HG03469 (cell line): ENCODE measurements around the gene TMEM119.

Experiments used
- ATAC-seq: cut with Tn5 transposase; IDR thresholded peaks from one replicate; pipeline ENCODE4 v1.9.1; 2021; ENCODE audit warnings: mild to moderate bottlenecking, moderate library complexity, moderate number of reproducible peaks; ENCODE audit not compliant: unreplicated experiment

TMEM119 gene

DNA sequence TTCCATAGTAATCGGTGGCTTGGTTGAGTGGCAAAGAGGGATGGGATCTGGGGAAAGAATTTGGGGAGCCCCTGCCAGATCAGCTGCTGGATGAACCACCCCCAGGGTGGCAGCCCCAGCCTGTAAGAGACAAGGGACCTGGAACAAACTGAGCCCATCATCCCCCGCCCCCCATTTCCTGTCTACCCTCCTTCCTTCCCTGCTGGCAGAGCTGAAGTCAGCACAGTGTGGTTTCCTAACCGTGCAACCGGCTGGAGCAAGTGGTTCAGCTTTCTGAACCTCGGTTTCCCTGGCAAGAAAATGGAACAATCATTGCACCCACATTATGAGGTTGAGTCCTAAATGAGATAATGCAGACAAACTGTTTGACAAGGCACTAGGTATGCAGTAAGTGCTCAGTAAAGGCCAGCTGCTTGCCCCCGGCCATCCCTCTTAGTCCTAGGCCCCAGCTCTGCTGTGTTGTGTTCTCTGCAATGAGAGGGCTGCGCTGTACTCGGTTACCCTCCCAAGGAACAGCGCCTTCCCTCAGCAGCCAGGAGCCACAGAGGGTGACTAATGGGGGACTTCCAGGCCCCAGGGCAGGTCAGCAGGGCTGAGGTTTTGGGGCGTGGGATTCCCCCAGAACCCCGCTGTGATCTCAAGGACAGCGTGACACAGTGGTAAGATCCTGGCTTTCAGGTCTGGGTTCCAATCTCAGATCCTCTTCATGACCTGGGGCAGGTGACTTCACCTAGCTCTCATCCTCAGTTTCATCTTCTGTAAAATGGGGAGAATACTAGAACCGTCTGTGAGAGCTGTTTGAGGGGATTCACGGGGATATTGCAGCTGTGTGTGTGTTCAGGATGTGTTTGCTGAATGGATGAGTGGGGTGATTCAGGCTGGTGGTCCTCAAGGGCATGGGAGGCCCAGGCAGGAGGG lies 19.3 kb upstream of the TMEM119 start:
- peak; percentile 65 for ATAC-seq

DNA sequence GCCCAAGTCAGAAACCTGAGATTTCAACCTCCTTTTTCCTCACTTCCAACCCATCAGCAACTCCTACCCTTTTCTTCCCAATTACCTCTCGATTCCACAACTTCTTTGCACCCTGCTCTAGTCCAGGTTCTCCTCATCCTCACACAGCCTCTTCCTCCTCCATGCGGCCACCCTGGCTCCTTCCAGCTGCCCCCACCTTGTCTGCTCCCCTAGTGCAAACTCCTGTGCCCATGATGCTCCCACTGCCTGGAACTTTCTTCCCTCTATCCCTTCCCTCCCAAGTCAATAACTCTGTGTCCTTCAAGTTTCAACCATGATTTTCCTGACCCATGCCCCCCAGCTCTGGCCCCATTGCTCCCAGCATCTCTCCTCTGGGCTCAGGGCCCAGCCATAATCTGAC lies 18.5 kb upstream of the TMEM119 start:
- ATAC-seq, result no peak

DNA sequence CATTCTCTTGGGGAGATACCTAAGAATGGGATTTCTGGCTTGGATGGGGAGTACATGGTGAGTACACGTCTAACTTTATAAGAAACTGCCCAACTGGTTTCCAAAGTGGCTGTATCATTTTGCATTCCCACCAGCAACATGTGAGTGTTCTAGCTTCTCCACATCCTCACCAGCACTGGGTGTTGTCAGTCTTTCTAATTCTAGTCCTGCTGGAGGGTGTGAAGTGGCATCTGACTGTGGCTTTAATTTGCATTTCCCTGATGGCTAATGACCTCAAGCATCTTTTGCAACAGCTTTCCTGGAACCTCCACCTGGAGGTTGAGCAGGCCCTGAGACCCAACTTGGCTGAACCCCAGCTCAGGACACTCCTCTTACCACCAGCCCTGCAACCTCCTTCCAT lies 18.0 kb upstream of the TMEM119 start:
- ATAC-seq, result no peak

DNA sequence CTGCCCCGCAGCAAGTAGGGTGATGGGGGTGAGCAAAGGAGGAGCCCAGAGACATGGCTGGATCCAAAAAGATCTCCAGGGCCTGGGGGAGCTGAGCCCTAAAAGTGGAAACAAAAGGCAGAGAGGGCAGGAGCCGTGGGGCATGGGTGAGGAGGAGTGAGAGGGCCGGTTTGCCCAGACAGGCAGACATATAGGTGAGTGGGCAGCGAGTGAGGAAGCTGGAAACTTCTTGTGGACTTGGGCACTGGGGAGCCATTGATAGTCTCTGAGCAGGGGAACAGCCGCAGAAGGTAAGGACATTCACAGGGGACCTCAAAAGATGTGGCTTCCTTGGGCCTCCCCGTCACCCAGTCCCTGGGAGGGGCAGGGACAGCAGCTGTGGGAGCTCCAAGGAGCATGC lies 16.8 kb upstream of the TMEM119 start:
- ATAC-seq, result no peak

DNA sequence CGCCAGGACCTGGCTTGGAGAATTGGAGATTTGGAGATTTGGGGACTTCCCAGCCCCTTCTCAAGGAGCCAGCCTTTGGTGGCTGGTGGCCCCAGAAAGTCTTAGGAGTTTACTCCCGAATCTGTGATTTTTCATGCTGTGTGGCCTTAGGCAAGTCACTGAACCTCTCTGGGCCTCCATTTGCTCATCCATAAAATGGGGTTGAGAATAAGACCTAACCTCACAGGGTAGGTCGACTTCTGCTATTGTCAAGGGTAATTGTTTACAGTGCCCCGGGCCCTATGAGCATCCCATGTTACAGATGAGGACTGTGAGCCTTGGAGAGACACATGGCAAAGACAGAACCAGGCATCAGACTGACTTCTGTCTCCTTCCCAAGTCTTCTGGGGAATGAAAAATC lies 16.2 kb upstream of the TMEM119 start:
- no peak for ATAC-seq

DNA sequence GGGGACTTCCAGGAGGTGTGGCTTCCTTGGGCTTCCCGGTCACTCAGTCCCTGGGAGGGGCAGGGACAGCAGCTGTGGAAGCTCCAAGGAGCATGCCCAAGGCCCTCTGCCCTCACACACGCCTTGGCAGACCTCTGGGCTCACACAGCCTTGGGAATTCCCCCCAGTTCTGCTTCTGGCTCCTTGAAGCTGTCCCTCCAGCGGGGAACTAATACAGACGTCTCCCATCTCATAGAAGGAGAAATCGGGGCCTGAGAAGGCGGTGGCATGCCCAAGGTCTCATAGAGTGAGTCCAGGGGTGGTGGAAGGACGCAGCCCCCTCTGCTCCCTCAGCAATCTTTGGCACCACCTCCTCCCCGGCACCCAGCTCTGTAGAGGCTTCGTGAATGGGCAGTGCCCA lies 15.7 kb upstream of the TMEM119 start:
- ATAC-seq, result no peak

DNA sequence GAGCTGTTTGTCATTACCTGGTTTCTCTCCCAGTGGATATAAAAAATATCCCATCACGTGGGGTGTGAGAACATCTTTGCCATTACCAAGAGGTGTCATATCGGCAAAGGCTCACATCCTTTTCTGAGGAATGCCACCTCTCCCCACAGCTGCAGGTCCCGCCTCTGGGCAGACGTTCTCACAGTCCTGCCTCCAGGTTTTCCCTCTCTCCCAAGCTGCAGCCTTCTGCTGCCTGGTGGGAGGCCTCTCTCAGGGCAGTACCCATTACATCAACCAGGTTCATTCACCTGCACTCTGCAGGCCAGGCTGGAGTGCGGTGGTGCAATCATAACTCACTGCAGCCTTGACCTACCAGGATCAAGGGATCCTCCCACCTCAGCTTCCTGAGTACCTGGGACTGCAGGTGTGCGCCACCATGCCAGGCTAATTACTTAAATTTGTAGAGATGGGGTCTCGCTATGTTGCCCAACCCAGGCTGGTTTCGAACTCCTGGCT lies 15.0 kb upstream of the TMEM119 start:
- no peak for ATAC-seq

DNA sequence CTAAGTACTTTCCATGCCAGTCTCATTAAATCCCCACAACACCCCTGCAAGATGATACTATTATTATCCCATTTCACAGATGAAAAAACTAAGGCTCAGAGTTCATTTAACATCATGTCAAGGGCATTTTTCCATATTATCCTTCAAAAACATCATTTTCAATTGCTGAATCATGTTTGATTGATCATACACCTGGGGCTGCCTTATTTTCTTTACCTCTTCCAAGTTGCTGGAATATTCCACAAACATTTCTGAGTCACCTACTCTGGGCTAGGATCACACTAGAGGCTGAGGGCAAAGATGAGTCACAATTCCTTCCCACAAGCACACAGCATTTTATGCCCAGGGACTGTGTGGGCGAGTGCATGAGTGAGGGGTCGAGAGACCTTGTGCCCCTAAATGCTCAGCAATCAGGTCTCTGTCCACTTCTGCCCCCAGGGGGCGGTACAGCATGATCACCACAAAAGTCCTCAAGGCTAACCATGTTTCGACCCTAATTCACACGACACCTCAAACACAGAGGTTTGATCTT lies 14.1 kb upstream of the TMEM119 start:
- no peak for ATAC-seq

DNA sequence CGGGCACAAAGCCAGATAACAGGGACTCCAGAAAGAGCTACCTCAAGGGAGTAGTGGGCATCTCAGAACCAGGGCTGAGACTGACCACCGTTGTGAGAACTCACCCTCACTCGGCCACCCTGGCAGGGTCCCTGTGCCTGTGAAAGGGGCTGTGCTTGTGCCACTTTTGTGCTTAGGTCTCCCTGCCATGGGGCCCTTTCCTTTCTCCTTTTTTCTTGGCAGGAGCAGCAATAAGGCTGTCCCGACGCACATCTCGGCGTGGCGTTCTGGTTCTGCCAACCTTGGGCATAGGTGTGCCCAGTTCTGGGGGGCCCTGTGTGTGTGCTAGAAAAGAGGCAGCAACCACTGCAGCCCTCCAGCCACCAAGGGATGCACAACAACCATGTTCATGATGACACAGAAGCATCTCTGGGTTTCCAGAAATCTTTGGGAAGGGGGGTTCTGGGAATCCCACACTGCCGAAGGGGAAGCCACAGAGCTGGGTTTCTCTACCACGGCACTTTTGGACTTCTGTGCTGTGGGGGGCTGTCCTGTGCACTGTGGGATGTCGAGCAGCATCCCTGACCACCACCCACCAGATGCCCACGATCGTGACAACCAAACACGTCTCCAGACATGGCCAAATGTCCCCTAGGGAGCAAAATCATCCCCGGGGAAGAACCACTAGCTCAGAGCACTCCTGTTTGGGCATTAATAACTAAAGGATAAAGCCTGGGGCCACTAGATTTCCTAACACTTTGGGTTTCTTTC lies 13.1 kb upstream of the TMEM119 start:
- no peak for ATAC-seq

DNA sequence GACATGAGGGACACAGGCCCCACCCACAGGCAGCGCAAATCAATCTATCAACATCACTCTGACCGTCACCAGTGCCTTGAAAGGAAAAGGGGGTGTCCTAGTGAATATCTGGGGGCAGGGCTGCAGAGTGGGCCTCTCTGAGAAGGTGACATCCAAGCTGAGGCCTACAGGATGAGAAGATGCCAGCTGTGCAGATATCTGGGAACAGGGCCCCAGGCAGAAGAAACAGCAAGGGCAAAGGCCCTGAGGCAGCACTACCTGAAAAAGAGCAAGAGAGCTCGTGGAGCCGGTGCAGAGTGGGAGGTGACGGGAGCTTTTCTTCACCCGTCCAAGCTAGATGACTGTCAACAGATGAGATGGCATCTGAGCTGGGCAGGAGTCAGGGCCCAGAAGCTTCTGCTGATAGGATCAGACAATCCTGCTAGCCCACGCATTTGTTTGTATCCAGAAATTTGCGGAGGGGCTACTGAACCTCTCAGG lies 12.5 kb upstream of the TMEM119 start:
- no peak for ATAC-seq

DNA sequence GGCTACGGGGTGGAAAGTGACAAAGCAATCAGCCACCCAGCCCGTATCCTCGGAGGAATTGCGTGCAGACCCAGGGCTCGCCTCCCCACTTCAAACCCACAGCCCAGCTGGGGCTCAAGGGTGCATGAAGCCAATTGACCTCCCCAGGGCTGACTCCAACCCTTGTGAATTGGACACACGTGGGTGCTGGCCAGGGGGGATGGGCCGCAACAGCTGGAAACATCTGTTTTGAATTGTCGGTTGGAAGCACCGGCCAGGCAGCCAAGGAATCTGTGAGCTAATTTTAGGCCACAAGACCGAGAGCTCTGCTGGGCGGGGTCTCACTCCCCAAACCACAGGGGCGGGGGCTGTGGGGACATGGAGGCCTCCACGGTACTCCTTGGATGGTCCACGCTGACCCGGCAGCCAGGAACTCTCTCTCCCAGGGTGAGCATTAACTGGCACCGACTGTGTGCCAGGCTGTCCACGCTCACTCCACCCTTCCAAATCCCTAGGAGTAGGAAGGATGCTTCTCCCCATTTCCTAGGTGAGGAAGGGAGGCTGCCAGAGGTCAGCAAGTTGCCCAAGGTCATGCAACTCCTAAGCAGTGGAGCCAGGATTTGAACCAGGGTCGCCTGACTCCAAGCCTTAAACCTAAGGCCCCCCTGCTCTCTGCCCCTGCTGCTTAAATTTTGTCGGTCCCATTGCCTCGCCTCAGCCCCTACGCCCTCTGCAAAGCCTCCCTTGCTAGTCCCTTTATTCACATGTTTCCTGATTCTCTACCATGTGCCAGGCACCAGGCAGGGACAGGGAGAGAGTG lies 11.9 kb upstream of the TMEM119 start:
- ATAC-seq, result no peak

DNA sequence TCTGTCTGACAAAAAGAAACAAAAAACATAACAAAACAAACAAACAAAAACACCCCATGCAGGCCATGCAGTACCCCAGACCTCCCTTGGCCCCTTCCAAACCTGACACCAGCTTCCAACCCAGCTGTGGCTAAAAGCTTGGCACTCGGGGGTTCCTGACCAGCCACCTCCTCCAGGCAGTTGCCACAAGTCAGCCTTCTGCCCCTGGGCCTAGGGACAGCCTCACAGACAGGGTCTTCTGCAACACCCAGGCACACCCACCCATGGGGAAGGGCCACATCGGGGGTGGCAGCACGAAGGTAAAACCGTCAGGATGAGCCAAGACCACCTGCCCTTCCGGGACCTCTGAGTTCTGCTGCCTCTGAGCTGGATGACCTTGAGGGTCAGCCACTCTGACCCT lies 10.7 kb upstream of the TMEM119 start:
- ATAC-seq, result no peak

DNA sequence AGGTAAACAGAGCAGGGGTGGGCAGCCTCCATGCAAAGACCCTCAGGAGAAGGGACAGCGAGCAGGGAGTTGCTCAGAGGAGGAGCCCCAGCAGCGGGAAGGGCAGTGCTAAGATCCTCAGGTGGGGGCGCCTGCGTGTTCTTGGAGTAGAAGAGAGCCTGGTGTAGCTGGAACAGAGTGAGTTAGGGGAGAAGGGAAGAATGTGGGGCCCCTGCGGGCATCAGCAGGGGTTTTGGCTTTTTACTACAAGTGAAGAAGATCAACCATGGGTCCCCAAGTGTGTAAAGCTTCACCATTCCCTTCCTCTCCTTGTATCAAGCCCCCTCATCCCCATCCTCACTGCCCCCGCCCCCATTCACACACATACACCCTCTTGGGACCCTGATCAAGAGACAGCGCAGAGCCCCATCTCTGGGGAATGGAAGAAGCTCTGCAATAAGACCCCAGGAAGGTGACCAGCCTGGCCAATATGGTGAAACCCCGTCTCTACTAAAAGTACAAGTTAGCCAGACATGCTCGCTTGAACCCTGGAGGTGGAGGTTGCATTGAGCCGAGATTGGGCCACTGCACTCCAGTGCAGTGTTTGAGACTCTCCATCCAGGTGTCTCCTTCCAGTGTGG lies 10.2 kb upstream of the TMEM119 start:
- ATAC-seq, result no peak

DNA sequence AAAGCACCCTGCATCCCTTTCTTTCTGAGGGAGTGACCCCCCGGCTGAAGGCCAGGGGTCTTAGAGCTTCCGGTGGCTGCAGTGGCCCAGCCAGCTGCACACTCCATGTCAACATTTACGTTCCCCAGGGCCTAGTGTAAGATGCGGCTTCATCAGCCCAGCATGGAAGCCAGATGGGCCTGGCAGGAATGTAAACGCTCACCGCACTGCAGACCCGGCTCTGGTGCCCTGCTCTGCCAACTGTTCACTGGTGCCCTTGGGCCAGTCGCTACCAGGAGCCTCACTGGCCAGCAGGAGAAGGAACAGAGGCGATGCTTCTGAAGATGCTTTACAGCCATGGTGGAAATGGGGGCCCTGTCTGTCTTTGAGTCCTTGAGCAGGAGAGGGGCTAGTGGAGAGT lies 8.6 kb upstream of the TMEM119 start:
- ATAC-seq, result no peak

DNA sequence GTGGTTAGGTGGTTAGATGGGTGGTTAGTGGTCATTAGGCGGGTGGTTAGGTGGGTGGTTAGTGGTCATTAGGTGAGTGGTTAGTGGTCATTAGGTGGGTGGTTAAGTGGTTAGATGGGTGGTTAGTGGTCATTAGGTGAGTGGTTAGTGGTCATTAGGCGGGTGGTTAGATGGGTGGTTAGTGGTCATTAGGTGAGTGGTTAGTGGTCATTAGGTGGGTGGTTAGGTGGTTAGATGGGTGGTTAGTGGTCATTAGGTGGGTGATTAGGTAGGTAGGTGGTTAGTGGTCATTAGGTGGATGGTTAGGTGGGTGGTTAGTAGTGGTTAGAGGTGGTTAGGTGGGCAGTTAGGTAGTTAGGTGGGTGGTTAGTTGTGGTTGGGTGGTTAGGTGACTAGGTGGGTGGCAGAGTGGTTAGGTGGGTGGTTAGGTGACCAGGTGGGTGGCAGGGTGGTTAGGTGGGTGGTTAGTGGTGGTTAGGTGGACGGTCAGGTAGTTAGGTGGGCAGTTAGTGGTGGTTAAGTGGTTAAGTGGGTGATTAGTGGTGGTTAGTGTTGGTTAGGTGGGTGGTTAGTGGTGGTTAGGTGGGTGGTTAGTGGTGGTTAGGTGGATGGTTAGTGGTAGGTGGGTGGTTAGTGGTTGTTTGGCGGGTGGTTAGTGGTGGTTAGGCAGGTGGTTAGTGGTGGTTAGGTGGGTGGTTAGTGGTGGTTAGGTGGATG lies 8.0 kb upstream of the TMEM119 start:
- ATAC-seq, result no peak

DNA sequence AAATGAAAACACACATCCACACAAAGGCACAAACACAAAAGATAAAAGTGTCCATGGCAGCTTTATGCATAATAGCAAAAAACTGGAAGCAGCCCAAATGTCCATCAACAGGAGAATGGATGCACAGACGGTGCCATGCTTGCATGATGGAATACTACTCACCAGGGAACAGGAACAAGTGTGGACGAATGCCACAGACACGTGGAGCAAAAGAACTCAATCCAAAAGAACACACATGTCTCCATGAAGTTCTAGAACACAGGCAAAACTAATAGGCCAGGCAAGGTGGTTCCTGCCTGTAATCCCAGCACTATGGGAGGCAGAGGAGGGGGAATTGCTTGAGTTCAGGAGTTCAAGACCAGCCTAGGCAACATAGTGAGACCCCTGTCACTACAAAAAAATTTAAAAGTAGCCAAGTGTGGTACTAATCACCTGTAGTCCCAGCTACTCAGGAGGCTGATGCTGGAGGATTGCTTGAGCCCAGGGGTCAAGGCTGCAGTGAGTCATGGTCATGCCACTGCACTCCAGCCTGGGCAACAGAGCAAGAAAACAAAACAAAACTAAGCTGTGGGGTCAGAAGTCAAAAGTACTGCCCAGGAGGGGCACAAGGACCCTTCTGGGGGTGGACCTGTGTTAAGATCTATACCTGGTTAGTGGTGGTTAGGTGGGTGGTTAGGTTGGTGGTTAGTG lies 7.3 kb upstream of the TMEM119 start:
- ATAC-seq, result no peak

DNA sequence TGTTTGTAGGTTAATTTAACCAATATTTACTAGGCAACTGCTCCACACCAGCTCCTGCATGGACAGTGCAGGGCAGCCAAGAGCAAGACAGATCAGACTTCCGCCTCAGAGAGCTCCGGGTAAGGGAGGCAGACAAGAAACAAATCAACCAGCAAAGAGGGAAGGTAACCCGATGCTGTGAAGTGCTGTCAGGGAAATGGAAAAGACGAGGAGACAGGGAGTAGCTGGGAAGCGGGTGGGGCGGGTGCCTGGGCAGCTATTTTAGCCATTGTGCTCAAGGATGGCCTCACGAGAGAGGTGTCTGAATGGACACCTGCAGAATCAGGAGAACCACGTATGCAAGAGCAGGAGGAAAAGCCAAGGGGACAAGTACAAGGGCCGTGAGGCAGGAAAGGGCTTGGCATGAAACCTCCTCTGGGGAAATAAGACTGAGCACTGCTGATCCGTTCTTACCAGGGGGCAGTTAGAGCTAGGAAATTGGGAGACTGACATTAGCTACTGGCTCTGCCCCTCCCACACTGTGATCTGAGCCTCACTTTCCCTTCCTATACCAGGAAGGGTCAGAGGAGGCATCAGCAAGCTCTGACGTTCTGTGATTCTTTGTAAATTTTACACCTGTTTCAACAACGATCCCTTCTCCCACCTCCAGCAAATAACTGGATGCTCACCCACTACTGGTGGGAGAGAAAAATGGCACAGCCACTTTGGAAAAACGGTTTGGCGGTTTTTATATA lies 6.5 kb upstream of the TMEM119 start:
- ATAC-seq, result no peak

DNA sequence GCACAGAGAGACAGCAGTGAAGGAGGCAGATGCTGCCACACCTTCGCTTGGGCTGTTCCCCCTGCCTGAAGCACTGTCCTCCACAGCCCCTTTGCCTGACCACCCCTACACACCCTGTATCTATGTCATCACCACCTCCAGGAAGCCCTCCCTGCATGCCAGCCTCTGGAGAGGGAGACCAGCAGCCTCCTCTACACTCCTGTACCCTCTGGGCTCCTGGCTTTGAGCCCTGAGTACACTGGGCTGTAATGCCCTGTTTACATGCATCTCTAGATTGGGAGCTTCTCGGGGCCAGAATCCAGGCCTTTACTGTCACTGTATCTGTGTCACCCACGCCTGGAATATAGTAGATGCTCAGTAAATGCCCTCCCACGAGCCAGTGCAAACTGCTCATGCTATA lies 5.9 kb upstream of the TMEM119 start:
- ATAC-seq, result no peak
